Endothelial cell of umbilical vein (primary cell): Measurements from ENCODE around the gene TLNRD1.

Experiments used
- CTCF ChIP-seq, 2 donors: IDR thresholded peaks; 1 replicate in 1 of 2; 2 replicates in 1 of 2; pipeline ENCODE4 v1.5.1; 2011; ENCODE audit warnings: low read length in 2 of 2, mild to moderate bottlenecking in 2 of 2, moderate library complexity in 2 of 2, control low read depth in 1 of 2, inconsistent platforms in 1 of 2, low read depth in 1 of 2; ENCODE audit not compliant: insufficient read depth in 1 of 2; ENCODE audit errors: extremely low read depth in 1 of 2
- JUN ChIP-seq: IDR thresholded peaks from 2 replicates; pipeline ENCODE4 v1.6.1; 2011; ENCODE audit warnings: borderline replicate concordance, low read depth; ENCODE audit not compliant: insufficient read length, insufficient read depth
- POLR2A ChIP-seq: IDR thresholded peaks from 2 replicates; pipeline ENCODE4 v1.6.1; 2012; ENCODE audit warnings: low read depth, mild to moderate bottlenecking, control low read depth, low read length
- POLR2AphosphoS5 ChIP-seq: IDR thresholded peaks from 2 replicates; pipeline ENCODE4 v1.6.1; 2012; ENCODE audit warnings: low read depth, mild to moderate bottlenecking, control low read depth, low read length, moderate library complexity; ENCODE audit not compliant: insufficient read depth

DNA sequence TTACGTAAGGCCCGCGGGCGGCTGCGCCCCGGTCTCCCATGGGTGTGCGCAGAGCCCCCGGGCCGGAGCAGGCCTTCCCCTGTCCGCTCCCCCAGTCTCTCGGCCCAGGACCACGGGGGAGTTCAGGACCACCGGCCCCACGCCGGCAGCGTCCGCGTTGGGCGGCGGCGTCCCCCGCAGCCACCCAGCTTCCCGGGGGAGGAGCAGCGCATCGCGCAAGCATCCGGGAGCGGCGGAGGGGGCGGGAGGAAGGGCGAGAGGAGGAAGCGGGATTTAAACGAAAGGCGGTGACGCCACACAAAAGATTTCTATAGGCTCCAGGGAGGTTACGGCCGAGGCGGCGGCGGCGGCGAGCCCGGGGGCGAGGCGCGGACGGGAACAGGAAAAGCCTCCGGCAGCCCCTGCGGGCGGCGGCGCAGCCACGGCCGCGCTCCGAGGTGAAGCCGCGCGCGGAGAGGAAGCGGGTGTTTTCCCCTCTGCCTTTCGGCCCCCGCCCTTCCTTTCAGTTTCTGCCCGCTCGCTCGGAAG lies at the start of gene TLNRD1:
- TF ChIP-seq CTCF (IDR thresholded peaks at IDR 0.05; ENCODE audit: extremely low read depth in 1 of 2, insufficient read depth in 1 of 2, low read depth in 1 of 2, low read length in 2 of 2) (no peak), JUN (no peak), POLR2A (peak; percentile 91), POLR2AphosphoS5 (peak; percentile 82)
